AG09319 (cell line): Measurements from ENCODE around the gene SMYD3.

Experiments used
- DNase-seq: peaks from one replicate; pipeline ENCODE4 v3.0.0-alpha.2; 2010; ENCODE audit warnings: low read depth; ENCODE audit errors: extremely low read depth
- TF ChIP-seq, protein P1 (sequence below): IDR thresholded peaks from 2 replicates; pipeline ENCODE4 v1.5.1; 2011; ENCODE audit warnings: low read depth, mild to moderate bottlenecking, inconsistent platforms, low read length, moderate library complexity

The SMYD3 gene

DNA sequence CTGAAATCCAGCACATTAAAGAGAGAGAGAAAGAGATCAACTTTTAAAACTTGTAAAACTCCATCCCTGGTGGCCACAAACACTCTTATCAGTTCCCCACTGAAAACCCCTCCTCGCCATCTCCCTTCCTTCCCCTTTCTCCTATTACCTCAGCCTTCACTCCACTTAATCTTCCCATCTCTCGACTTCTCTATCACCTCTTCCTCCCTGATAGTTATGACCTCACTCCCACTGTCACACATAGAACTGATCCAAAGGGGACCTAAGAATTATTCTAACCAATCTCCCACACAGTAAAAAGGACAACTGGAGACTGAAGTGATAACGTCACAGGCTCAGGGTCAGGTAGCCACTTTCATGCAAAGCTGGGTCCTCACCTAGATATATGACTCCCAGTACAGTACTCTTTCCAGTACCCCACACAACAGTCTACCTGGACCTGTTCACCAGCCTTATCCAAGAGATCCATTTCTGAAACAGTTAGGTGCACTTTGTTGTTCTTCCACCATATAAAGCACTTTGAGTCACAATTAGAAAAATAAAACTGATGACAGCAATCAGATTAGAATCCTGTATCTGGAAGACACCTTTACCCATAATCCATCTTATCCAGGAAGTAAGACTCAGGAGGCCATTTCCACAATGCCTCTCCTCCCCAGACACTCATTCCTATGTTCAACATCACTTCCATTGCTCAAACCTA lies 324.8 kb downstream of the SMYD3 start:
- no peak for DNase-seq
- TF ChIP-seq, protein P1, sequence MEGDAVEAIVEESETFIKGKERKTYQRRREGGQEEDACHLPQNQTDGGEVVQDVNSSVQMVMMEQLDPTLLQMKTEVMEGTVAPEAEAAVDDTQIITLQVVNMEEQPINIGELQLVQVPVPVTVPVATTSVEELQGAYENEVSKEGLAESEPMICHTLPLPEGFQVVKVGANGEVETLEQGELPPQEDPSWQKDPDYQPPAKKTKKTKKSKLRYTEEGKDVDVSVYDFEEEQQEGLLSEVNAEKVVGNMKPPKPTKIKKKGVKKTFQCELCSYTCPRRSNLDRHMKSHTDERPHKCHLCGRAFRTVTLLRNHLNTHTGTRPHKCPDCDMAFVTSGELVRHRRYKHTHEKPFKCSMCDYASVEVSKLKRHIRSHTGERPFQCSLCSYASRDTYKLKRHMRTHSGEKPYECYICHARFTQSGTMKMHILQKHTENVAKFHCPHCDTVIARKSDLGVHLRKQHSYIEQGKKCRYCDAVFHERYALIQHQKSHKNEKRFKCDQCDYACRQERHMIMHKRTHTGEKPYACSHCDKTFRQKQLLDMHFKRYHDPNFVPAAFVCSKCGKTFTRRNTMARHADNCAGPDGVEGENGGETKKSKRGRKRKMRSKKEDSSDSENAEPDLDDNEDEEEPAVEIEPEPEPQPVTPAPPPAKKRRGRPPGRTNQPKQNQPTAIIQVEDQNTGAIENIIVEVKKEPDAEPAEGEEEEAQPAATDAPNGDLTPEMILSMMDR, result no peak

GRCh38 chr1:246181241-246181640 lies 325.8 kb downstream of the SMYD3 start:
- TF ChIP-seq, protein P1, result no peak
- DNase-seq, result no peak

- TF ChIP-seq, protein P1, result no peak
These were observed 327.7 kb downstream of the SMYD3 start for GRCh38 chr1:246179401-246179800.

DNA sequence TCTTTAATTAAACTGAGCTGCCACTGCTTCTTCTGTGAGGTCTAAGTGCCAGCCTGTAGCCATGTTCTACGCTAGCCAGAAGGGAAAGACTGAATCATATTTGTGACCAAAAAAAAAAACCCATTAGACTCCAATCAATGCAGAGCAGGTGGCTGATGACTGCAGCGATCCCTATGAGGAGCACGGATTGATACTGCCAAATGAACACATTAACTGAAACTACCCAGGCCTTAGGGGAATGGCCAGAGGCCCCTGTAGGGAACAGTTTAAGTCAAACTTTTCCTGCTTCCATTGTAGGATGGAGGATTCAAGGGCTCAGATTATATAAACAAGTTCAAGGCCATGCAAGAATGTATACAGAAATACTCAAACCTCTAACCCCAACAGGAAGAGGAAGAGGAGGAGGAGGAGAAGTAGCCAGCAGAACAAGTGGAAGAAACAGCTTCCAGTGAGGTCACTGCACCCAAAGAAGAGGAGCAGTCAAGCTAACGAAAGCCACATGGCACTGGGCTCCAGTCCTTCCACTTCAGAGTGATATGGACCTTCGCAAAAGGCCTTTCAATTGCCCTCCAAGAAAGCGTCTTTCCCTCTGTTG lies 328.3 kb downstream of the SMYD3 start:
- TF ChIP-seq, protein P1, result no peak
- DNase-seq, result no peak

More at GRCh38 chr1:246179401-246179800, 327.7 kb downstream of the SMYD3 start:
- no peak for DNase-seq

DNA sequence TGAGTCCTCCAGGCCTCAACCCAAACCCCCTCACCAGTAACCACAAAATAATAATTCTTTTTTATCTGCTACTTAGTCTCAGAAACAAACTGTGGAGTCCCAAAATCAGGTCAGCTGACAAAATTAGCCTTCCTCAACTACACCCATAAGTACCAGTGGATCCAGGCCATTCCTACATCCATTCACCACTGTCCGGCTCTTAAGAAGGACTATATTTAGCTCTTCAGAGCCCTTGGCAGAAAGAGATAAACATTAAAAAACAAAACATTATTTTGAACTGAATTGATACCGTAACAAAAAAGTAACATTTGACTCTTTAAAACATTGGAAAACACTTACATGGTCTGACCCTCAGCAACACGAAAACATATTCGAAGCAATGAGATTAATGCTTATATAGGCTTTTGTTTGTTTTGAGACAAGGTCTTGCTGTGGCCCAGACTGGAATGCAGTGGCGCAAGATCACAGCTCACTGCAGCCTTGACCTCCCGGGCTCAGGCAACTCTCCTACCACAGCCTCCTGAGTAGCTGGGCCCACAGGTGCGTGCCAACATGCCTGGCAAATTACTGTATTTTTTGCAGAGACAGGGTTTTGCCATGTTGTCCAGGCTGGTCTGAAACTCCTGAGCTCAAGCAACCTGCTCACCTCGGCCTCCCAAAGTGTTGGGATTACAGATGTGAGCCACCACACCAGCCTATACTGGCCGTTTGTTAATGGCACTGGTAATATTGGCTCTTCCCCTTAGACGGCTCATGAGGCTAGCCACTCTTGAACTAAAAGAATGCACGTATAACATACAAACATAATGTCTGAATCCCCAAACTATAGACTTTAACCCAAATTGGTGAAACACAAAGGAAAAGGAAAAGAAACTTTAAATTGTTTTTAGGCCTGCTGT lies 330.7 kb downstream of the SMYD3 start:
- TF ChIP-seq, protein P1, result no peak
- no peak for DNase-seq

GRCh38 chr1:246170574-246171261 lies 336.4 kb downstream of the SMYD3 start:
- DNase-seq, result no peak
- TF ChIP-seq, protein P1, result no peak
